Measurements from ENCODE around the gene CDH4.
A peak's percentile ranks its signal among the peaks of the same experiment; 100 is the strongest.

The CDH4 gene

GRCh38 chr20:61628901-61629601 is 377.0 kb downstream of the CDH4 start:
- DNase-seq (ENCODE audit: low read depth in 2 of 2), result no peak

GRCh38 chr20:61629602-61630390 is 377.7 kb downstream of the CDH4 start:
- no peak for DNase-seq (ENCODE audit: low read depth in 2 of 2)

DNA sequence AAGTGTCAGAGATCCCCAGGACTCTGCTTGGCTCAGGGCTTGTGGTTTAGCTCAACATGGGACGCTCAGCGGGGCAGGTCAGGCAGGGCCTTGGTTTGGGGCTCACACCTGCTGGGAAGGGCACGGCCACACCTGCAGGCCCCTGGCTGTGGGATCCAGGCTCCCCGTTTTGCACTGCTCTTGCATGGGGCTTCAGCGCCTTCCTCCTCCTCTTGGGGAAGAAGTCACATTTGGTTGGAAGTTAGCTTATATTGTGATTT is 378.3 kb downstream of the CDH4 start:
- DNase-seq (ENCODE audit: low read depth in 2 of 2), result no peak

- no peak for DNase-seq (ENCODE audit: low read depth in 2 of 2)
These were observed 378.8 kb downstream of the CDH4 start for GRCh38 chr20:61630816-61631215.

- no peak for DNase-seq (ENCODE audit: low read depth in 2 of 2)
These were observed 379.7 kb downstream of the CDH4 start for GRCh38 chr20:61631751-61632150.

DNA sequence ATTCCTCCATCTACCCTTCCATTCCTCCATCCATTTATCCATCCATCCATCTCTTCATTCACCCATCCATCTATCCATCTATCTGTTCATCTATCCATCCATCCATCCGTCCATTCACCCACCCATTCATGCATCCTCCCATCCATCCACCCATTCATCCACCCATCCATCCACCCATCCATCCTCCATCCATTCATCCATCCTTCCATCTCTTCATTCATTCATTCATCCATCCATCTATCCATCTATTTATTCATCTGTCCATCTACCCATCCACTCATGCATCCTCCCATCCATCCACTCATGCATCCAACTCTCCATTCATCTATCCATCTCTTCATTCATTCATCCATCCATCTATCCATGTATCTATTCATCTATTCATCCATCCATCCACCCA is 380.9 kb downstream of the CDH4 start:
- no peak for DNase-seq (ENCODE audit: low read depth in 2 of 2)

DNA sequence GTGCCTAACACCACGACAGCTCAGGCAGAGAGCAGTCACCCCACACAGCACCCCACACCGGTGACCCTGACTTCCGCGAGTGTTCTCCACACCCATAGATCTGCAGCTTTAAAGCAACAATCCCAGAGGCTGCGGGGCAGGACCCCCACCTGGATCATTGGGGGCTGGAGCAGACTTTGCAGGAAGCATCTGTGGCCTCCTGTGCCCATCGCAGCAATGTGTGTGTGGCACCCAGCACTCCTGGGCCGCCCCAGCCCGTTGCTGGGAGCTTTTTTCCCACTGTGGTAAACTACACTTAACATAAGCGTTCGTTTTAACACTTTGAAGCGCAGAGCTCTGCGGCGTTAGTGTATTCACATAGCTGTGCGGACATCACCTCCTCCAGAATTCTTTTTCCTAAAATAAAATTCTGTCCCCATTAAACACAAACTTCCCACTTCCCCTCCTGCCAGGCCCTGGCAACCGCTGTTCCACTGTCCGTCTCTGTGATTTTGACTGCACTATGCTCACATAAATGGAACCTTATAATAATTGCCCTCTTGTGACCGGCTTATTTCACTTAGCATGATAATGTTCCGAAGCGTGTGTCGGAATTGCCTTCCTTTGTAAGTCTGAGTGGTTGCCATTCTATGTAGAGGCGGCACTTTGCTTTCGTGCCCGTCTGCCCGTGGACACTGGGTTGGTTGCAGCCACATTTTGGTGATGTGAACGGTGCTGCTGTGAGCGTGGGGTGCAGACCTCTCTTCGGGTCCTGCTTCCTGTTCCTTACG is 382.5 kb downstream of the CDH4 start:
- no peak for DNase-seq (ENCODE audit: low read depth in 2 of 2)

GRCh38 chr20:61635721-61636455 is 383.8 kb downstream of the CDH4 start:
- DNase-seq (ENCODE audit: low read depth in 2 of 2), result no peak

GRCh38 chr20:61636531-61637116 is 384.6 kb downstream of the CDH4 start:
- no peak for DNase-seq (ENCODE audit: low read depth in 2 of 2)

DNA sequence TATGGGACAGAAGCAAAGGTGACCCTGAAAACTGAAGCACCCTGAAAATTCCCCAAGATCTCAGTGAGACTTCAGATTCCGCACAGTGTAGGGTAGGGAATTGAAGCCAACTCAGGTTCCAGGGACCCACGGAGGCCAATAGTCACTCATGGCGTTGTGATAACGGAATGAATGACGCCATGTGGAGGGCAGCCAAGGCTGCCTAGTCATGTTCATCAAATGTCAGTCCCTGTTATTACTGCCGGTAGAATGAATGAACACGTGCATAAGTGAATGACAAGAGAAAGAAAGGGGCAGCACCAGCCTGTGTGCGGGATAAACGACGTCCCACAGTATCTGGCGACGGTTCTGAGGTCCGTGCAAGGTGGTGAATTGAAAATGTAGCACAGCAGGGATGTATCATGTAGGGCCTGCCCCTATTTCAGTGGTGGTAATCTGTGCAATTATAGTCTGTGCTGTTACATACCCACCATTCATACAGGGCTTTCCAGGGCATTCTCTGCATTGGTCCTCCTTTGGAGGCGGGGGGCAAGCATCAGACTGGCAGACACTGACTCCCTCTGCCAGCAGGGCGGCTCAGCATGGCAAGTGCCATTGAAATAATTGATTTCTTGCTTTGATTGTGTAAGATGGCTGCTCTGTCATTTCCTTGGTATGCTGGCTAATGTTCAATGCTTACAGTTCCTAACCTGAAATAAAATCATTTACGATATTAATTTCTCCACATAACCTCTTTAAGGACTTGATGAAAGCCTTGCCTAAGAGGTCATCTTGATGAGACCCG is 386.9 kb downstream of the CDH4 start:
- peak; percentile 16 to 18 for DNase-seq (ENCODE audit: low read depth in 2 of 2)

- peak; percentile 82 for DNase-seq (ENCODE audit: low read depth in 2 of 2)
These were observed 388.2 kb downstream of the CDH4 start for GRCh38 chr20:61640131-61640870.

GRCh38 chr20:61640871-61641245 is 388.8 kb downstream of the CDH4 start:
- no peak for DNase-seq (ENCODE audit: low read depth in 2 of 2)

DNA sequence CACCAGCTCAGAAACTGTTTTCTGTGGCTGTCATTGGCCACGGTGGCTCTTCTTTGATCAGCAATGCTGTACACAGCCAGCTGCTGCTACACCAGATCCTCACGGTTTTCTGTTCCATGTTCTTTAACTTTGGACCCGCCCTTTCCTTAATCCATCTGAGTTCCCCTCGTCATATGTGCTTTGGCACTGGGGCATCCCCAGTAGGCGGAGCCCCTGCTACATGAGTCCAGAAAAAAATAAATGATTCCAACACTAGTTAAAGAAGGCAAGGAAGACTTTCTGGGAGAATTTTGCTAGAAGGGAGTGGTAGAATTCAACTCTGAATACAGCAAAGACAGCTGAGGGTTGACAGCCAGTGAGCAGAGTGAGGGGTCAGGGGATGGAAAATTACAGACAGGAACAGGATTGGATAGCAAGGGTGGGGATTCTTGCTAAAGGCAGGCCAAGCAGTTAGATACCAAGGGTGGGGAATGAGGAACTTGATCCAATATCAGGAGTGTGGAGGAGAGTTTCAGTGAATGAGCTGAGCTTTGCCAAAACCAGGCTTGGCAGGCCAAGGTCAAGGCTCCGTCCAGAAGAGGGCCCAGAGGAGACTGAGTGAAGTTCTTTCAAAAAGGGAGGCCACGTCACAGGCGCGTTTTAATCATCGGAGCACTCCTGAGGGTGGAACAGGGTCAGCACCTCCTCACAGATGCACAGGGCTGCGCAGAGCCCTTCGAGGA is 391.8 kb downstream of the CDH4 start:
- DNase-seq (ENCODE audit: low read depth in 2 of 2), result no peak

DNA sequence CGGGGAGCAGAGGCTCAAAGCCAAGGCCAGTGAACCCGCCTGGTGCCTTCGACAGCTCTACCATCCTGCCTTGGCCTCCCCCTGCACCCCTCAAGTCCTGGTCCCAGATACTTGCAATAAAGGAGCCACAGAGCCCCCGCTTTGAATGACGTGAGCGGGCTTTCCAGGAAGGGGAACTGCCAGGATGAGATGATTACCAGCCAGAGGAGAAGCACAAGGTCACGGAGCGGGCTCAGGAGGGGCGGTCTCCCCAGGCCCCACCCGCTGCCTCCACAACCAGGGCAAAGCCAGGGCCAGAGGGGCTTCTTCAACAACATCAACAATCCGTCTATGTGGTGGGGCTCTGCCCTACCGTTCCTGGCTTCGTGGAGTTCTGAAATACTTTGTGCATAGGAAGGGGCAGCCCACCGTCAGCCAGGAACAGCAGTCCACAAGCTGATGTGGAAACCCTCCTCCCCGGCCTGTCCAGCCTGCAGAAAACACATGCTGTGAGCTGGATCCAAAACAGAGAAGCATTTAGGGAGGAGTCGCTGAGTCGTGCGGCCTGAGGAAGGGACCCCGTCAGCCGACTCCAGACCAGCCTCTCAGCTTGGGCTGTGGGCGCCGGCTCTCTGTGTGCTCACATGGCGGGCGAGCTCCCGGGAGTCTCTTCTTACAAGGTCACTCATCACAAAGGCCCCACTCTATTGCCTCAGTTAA is 392.5 kb downstream of the CDH4 start:
- DNase-seq (ENCODE audit: low read depth in 2 of 2), result no peak

- no peak for DNase-seq (ENCODE audit: low read depth in 2 of 2)
These were observed 393.7 kb downstream of the CDH4 start for GRCh38 chr20:61645732-61646131.

DNA sequence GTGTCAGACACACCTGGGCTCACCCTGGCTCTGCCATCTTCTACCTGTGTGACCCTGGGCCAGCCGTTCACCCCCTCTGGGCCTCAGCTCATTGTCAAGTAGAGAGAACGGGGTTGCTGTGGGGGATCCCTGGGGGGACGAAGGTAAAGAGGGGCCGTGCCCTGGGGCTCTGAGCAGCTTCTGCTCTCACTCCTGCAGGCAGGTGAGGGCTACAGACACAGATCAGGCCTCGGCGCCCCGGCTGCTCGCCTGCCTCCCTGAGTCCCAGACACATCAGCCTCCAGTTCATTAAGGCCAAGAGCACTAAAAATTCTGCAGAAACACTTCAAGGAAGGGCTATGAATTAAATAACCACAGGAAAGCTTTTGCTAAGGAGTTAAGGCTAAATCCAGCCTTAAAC is 394.4 kb downstream of the CDH4 start:
- no peak for DNase-seq (ENCODE audit: low read depth in 2 of 2)

DNA sequence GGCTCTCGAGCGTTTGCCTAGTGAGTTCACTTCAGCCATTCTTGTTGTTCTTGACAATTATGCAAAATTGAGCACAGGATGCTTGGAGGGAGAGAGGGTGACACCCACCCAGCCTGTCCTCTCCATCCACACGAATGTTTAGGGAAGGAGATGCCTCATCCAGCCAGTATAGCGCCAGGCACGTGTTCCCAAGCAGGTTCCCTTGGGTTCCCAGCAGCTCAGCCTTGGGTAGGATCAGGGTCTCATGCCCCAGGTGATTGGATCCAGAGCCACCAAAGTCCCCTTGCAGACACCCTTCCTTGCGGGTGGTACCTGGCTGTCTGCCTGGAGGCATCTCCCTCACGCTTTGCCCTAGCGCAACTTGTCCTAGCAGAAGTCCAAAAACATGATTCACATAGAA is 394.9 kb downstream of the CDH4 start:
- no peak for DNase-seq (ENCODE audit: low read depth in 2 of 2)

DNA sequence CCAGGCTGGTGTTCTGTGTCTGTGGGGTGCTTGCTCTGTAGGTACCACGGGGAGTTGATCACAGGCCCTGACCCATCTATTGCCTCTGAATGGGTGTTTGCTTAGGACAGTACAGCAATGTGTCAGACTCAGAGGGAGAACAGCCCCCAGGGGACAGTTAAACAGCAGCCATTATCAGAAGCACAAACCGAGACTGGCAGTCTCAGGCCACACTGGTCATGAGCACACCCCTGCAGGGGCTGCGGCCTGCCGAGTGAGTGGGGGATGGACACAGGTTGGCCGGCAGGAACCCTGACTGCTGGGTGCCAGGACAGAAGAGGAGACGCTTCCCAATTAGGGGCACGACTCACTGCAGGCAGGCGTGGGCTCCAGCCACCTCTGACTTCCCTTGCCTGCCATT is 395.6 kb downstream of the CDH4 start:
- DNase-seq (ENCODE audit: low read depth in 2 of 2), result no peak

All from fibroblast of skin of left quadriceps (primary cell).